GM12878 (cell line): ENCODE data around the gene UBA5. TPM values are rescaled to one million over a fixed set of nuclear protein-coding genes. Genes with fewer than 3 reads are reported as not detected.

ENCODE experiments used
- ATAC-seq: fragments of 200-7000 bp; cut with Tn5 transposase; 3 replicates; pipeline ENCODE4 v1.9.1; 2020; ENCODE audit warnings: mild to moderate bottlenecking, moderate library complexity
- BruUV-seq: library from RNA; stranded (reverse); fragments of 400-500 nt; replicated peaks from 2 replicates; lab custom pipeline; 2021; lab: Mats Ljungman, UMichigan
- CTCF ChIA-PET: fragments of 300-600 bp; sonication (Branson Sonifier 250); formaldehyde crosslinking; extraction: SDS; loops from one replicate; lab custom pipeline; 2021; ENCODE audit warnings: inconsistent platforms; lab: Yijun Ruan, JAX
- POLR2A ChIA-PET: fragments of 350-600 bp; formaldehyde crosslinking; extraction: SDS; loops from one replicate; lab custom pipeline; 2021; ENCODE audit warnings: inconsistent platforms; lab: Charles Lee
- RAD21 ChIA-PET: fragments of 300-600 bp; sonication (Branson Sonifier 250); formaldehyde crosslinking; loops from one replicate; lab custom pipeline; 2023; ENCODE audit warnings: antibody characterized with exemption; ENCODE audit not compliant: unreplicated experiment; lab: Charles Lee
- SMC1A ChIA-PET: fragments of 300-600 bp; sonication (Branson Sonifier 250); formaldehyde crosslinking; loops from one replicate; lab custom pipeline; 2023; ENCODE audit not compliant: unreplicated experiment, uncharacterized antibody; lab: Charles Lee
- DNase-seq: peaks from one replicate; pipeline ENCODE4 v3.0.0-alpha.2; 2011; ENCODE audit warnings: low read depth, low spot score
- FAIRE-seq: peaks from 3 replicates; lab custom pipeline; 2011; peaks lifted over from hg19 to GRCh38; lab: Jason Lieb, UNC
- H2AFZ ChIP-seq: 2 replicates; pipeline ENCODE4 v1.6.0; 2011; ENCODE audit warnings: low read depth, low read length, control low read depth; ENCODE audit not compliant: control insufficient read depth
- H3K27ac ChIP-seq: 2 replicates; pipeline ENCODE4 v1.5.1; 2011; ENCODE audit warnings: control low read depth; ENCODE audit not compliant: control insufficient read depth, insufficient read depth
- H3K27me3 ChIP-seq, 2 experiments: replicated peaks in 1 of 2; 2 replicates each; pipeline versions ENCODE4 v1.6.0 to v1.6.1; 2011; ENCODE audit warnings: low read length in 1 of 2; ENCODE audit not compliant: control insufficient read depth in 2 of 2, insufficient read depth in 2 of 2
- H3K36me3 ChIP-seq, 2 experiments: 2 replicates each; pipeline ENCODE4 v1.5.1; 2011; ENCODE audit warnings: low read length in 1 of 2; ENCODE audit not compliant: control insufficient read depth in 2 of 2, insufficient read depth in 2 of 2
- H3K4me1 ChIP-seq: 2 replicates; pipeline ENCODE4 v1.6.1; 2011; ENCODE audit warnings: mild to moderate bottlenecking, low read length, moderate library complexity, mixed read lengths; ENCODE audit not compliant: control insufficient read depth, insufficient read depth
- H3K4me2 ChIP-seq: 2 replicates; pipeline ENCODE4 v1.6.0; 2011; ENCODE audit warnings: control low read depth; ENCODE audit not compliant: control insufficient read depth, insufficient read depth
- H3K4me3 ChIP-seq: fragments of 200-600 bp; sonication (generic); 2 replicates; pipeline ENCODE4 v1.5.1; 2016
- H3K79me2 ChIP-seq: 2 replicates; pipeline ENCODE4 v1.6.0; 2011; ENCODE audit warnings: low read length; ENCODE audit not compliant: control insufficient read depth, insufficient read depth
- H3K9ac ChIP-seq: 2 replicates; pipeline ENCODE4 v1.8.0; 2011; ENCODE audit warnings: low read length, control low read depth, mixed read lengths; ENCODE audit not compliant: control insufficient read depth, insufficient read depth
- H3K9me3 ChIP-seq: replicated peaks from 3 replicates; pipeline ENCODE4 v1.5.1; 2011; ENCODE audit warnings: mild to moderate bottlenecking, low read length; ENCODE audit not compliant: control insufficient read depth, insufficient read depth
- H4K20me1 ChIP-seq: 2 replicates; pipeline ENCODE4 v1.6.0; 2011; ENCODE audit not compliant: control insufficient read depth, insufficient read depth
- BCL11A ChIP-seq: IDR thresholded peaks from 2 replicates; pipeline ENCODE4 v1.6.1; 2011; ENCODE audit warnings: low read depth, low read length
- BHLHE40 ChIP-seq, 2 experiments: fragments of 450-650 bp in 1 of 2; IDR thresholded peaks; 2 replicates each; pipeline ENCODE4 v1.6.1; 2011 to 2017; ENCODE audit warnings: low read depth in 2 of 2, borderline replicate concordance in 1 of 2, improper control_type of control experiment in 1 of 2, low read length in 1 of 2, mild to moderate bottlenecking in 1 of 2
- CBFB ChIP-seq: IDR thresholded peaks from 2 replicates; pipeline ENCODE4 v1.6.1; 2016; ENCODE audit warnings: antibody characterized with exemption, low read depth
- CBX5 ChIP-seq: sonication (generic); IDR thresholded peaks from 2 replicates; pipeline ENCODE4 v1.6.1; 2016; ENCODE audit warnings: low read depth, moderate library complexity, mild to moderate bottlenecking, inconsistent platforms
- EED ChIP-seq: sonication (generic); IDR thresholded peaks from 2 replicates; pipeline ENCODE4 v1.6.1; 2016; ENCODE audit warnings: antibody characterized with exemption, low read depth
- FOXM1 ChIP-seq: IDR thresholded peaks from 2 replicates; pipeline ENCODE4 v1.6.1; 2012; ENCODE audit warnings: low read depth, mild to moderate bottlenecking, inconsistent platforms, low read length, moderate library complexity
- HCFC1 ChIP-seq: fragments of 150-350 bp; IDR thresholded peaks from 2 replicates; pipeline ENCODE4 v1.6.1; 2014; ENCODE audit warnings: low read length
- HDAC6 ChIP-seq: fragments of 200-600 bp; sonication (generic); IDR thresholded peaks from one replicate; pipeline ENCODE4 v1.8.0; 2017; ENCODE audit warnings: antibody characterized with exemption; ENCODE audit not compliant: unreplicated experiment
- MXI1 ChIP-seq: fragments of 150-350 bp; IDR thresholded peaks from 2 replicates; pipeline ENCODE4 v1.6.1; 2011; ENCODE audit warnings: low read depth, mild to moderate bottlenecking, inconsistent platforms, low read length, improper control_type of control experiment
- NFXL1 ChIP-seq: fragments of 450-650 bp; IDR thresholded peaks from 2 replicates; pipeline ENCODE4 v1.6.1; 2017; ENCODE audit warnings: antibody characterized with exemption, mild to moderate bottlenecking, borderline replicate concordance
- SREBF1 ChIP-seq: IDR thresholded peaks from 2 replicates; pipeline ENCODE4 v1.6.1; 2012; ENCODE audit warnings: mild to moderate bottlenecking, low read length
- YBX1 ChIP-seq: fragments of 450-650 bp; IDR thresholded peaks from 2 replicates; pipeline ENCODE4 v1.6.1; 2016; ENCODE audit warnings: antibody characterized with exemption
- ZNF274 ChIP-seq: IDR thresholded peaks from one replicate; pipeline ENCODE4 v1.8.0; 2011; ENCODE audit not compliant: insufficient read length, insufficient read depth
- WGBS: methylation state at CpG from one replicate; pipeline ENCODE4 v1.1.6; 2016; ENCODE audit warnings: low lambda C conversion rate; ENCODE audit not compliant: insufficient replicate concordance, insufficient coverage; ENCODE audit errors: missing lambda C conversion rate; 5-methylcytosine and 5-hydroxymethylcytosine counted together
- in situ Hi-C: fragments of 300-500 bp; cut with MboI; formaldehyde crosslinking; loops from 9 replicates; pipeline ENCODE4 v1.14.3; 2018; ENCODE audit warnings: mixed read lengths
- intact Hi-C: fragments of 100-400 bp; cut with micrococcal nuclease; formaldehyde crosslinking; loops from one replicate; pipeline ENCODE4 v1.14.2; 2022; ENCODE audit not compliant: unreplicated experiment
- polyA plus RNA-seq, 11 experiments: library from polyadenylated mRNA; depleted of rRNA in 4 of 11; unstranded in 6 of 11; stranded (reverse) in 5 of 11; fragments of >200 nt; fragmentation: Nextera tagmentation in 4 of 11; fragmentation: Illumina TruSeq in 1 of 11; extraction: Ambion mirVana in 4 of 11; extraction: Trizol in 1 of 11; gene quantifications; 1 replicate in 1 of 11; 2 replicates in 10 of 11; pipeline versions ENCODE4 v1.2.1 to v1.2.3, GENCODE V29; 2011 to 2016; ENCODE audit warnings: inconsistent platforms in 2 of 11, missing spikeins in 2 of 11, low read depth in 1 of 11
- total RNA-seq, 4 experiments: library from RNA; depleted of rRNA in 3 of 4; stranded (reverse); fragments of >200 nt in 3 of 4; fragmentation: Illumina TruSeq in 1 of 4; extraction: Trizol in 1 of 4; gene quantifications; 2 replicates each; pipeline versions ENCODE4 v1.2.1 to v1.2.3, GENCODE V29; 2013 to 2021

UBA5 gene
- total and polyA plus RNA-seq, 10 of the 15 experiments (the other 5 are each of a cell fraction or from before 2014, with no cell fraction given) = 10.2 to 62.1 (median 43.8) TPM

DNA sequence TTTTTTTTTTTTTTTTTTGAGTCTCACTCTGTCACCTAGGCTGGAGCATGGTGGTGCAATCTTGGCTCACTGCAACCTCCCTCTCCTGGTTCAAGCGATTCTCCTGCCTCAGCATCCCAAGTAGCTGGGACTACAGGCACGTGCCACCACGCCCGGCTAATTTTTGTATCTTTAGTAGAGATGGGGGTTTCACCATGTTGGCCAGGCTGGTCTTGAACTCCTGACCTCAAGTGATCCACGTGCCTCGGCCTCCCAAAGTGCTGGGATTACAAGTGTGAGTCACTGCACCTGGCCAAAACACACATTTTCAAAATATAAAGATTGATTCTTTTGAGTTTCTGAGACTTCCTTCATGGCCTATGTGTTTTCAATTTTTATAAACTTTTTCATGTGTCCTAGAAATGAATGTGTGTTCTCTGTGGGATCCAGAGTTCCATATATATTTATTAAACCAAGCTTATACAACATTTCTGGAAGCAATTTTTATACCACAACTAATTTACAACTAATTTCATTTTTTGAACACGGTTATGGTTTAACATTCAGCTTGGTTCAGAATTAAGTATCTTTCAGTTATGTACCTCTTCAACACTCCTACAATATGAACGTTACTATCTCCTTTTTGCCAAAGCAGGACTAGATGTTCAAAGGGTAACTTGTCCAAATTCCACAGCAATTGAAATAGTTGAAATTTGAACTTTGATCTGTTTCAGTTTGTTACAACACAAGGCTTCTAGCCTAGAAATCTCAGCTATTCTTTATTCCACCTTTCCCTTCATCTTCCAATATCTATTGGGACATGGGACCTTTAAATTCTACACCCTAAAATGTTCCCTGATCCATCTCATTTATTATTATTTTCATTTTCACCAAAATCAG, 2.0 kb upstream of the UBA5 start:
- H3K9me3 ChIP-seq = no peaks in the 10 kb centered on the region
- H3K79me2 ChIP-seq = peaks cover 39% of the 10 kb centered on the region
- H3K4me3 ChIP-seq = peak overlapping the region; percentile 99
- no peaks in the 10 kb centered on the region for H4K20me1 ChIP-seq
- CTCF ChIA-PET = interaction anchor here (0.8 to 4.2 kb wide), 7 partner anchors 11 to 197 kb away, joined by 3 to 27 read pairs (median 5); no protein-coding TSS in a partner anchor
- H3K36me3 ChIP-seq = no peaks in the 10 kb centered on the region
- no TSS peak for BruUV-seq
- 84% methylated on average over 8 of the region's 8 CpGs for WGBS
- TF ChIP-seq BHLHE40 (IDR thresholded peaks at IDR 0.05; ENCODE audit: borderline replicate concordance in 1 of 2, low read depth in 2 of 2, low read length in 1 of 2) (peak in 1 of 2 experiments; percentile 33; a peak in 1 of 4 replicates), EED (no peak)
- TF ChIP-seq, all 136 proteins: peak for 1
- DNase-seq (no peak), ATAC-seq (no peak), FAIRE-seq (no peak)
- Histone ChIP-seq H3K4me1 (no peaks in the 10 kb centered on the region), H3K27ac (no peak overlapping the region), H3K9ac (no peak overlapping the region), H3K27me3 (no peaks in the 10 kb centered on the region), H2AFZ (no peak overlapping the region), H3K4me2 (no peak overlapping the region)
- intact Hi-C loops (no loop called here), in situ Hi-C loops (no loop called here)
- SMC1A ChIA-PET = interaction anchor here (0.6 to 2.8 kb wide), 9 partner anchors 9 to 1573 kb away, joined by 3 to 8 read pairs (median 3); no protein-coding TSS in a partner anchor
- POLR2A ChIA-PET = interaction anchor here (0.6 kb wide), 4 partner anchors 16 to 914 kb away, joined by 3 to 6 read pairs (median 4); no protein-coding TSS in a partner anchor
- RAD21 ChIA-PET = interaction anchor here (0.6 to 2.4 kb wide), 6 partner anchors 15 to 349 kb away, joined by 3 to 7 read pairs (median 4); no protein-coding TSS in a partner anchor

DNA sequence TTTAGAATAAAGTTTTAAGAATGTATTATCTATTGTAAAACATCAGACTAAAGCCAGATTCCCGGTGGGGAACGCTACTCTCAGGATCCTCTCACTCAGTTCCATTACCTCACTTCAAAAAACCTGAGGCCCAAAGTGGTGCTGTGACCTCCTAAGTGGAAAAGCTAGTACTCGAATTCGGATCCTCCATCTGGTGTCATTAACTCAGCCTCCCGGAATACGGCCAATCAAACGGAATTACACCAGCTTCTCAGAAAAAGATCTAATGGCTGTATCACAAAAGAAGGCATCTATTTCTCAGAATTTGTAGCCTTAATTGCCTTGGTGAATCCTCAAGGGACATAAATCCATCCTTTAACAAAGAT, 1.1 kb upstream of the UBA5 start:
- FAIRE-seq (no peak), ATAC-seq (no peak), DNase-seq (no peak)
- POLR2A ChIA-PET = interaction anchor here (0.6 kb wide), 1 partner anchor 93 kb away, joined by 4 read pairs; no protein-coding TSS in a partner anchor
- in situ Hi-C loops (no loop called here), intact Hi-C loops (no loop called here)
- H3K4me1 ChIP-seq = no peaks in the 10 kb centered on the region
- RAD21 ChIA-PET = interaction anchor here (0.7 to 2.4 kb wide), 5 partner anchors 9 to 382 kb away, joined by 3 to 7 read pairs (median 4); no protein-coding TSS in a partner anchor
- BruUV-seq = no TSS peak
- CTCF ChIA-PET = interaction anchor here (0.8 to 4.2 kb wide), 7 partner anchors 10 to 198 kb away, joined by 3 to 27 read pairs (median 5); no protein-coding TSS in a partner anchor
- H2AFZ ChIP-seq = peak overlapping the region; percentile 84
- TF ChIP-seq HDAC6 (no peak), FOXM1 (no peak), CBX5 (no peak), YBX1 (no peak), MXI1 (no peak), ZNF274 (no peak), HCFC1 (no peak), CBFB (no peak), NFXL1 (no peak), SREBF1 (no peak), BCL11A (no peak)
- WGBS = 15% methylated on average over 7 of the region's 7 CpGs
- H3K79me2 ChIP-seq = peaks cover 48% of the 10 kb centered on the region
- peak overlapping the region; percentile 90 for H3K9ac ChIP-seq
- H4K20me1 ChIP-seq = no peaks in the 10 kb centered on the region
- peak overlapping the region; percentile 99 for H3K4me3 ChIP-seq
- no peaks in the 10 kb centered on the region for H3K27me3 ChIP-seq
- H3K9me3 ChIP-seq = no peaks in the 10 kb centered on the region
- SMC1A ChIA-PET = interaction anchor here (0.6 to 2.8 kb wide), 8 partner anchors 8 to 220 kb away, joined by 3 to 8 read pairs (median 3); no protein-coding TSS in a partner anchor
- H3K4me2 ChIP-seq = peak overlapping the region; percentile 97
- no peaks in the 10 kb centered on the region; a peak in 1 of 4 replicates for H3K36me3 ChIP-seq
- H3K27ac ChIP-seq = peak overlapping the region; percentile 89
